NCI-H526 (cell line): Measurements from ENCODE around the gene FLRT2.

Experiments
- DNase-seq, 2 experiments: peaks; one replicate each; lab custom pipeline; 2025; lab: John Stamatoyannopoulos, UW

FLRT2 gene

DNA sequence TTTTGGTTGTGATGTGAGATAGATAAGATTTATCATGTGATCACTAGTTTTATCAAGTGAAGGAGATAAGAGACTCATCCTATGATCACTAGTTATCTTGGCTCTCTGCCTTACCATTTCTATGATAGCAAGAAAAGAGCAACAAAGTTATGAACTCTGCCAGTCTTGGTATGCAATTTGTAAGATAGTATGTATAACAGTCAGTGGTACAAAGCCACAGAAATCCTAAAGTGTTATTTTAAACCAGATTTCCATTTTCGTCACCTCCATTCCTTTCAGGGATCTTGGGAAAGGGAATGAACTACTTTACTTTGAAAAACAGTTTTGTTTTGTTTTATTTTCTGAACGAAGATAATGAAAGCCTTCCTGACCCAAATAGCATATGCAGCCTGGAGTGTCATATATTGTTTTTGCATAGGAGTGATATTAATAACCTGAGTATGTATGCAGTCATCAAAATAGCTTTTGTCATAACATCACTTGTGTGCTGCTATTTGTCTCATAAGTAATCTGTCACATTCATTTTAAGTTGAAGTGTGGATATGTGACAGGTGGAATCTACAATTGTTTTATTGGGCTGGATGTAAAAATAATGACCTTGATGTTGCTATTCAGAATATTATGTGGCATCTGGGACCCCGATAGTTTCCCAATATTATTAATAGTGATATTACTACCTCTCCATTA is 35.0 kb downstream of the FLRT2 start:
- no peak for DNase-seq

- DNase-seq: peak; percentile 40 to 65
Observed at GRCh38 chr14:85565862-85566296, 35.9 kb downstream of the FLRT2 start.

DNA sequence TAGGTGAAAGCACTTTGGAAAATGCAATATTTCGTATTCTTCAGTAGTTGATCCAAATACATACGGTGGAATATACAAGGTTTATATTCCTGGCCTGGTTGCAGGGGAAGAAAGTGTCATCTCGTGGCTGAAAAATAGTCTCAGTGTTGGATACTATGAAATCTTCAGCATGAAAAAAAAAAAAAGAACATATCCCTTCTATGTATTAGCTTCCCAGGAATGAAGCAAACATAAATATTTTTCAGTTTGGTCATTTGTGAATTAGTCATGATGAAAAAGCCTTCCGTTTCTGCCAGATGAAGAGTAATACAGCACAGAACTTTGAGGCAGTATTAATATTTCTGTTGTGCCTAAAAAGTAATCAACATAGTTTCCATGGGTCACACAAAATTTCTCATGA is 36.7 kb downstream of the FLRT2 start:
- no peak for DNase-seq

DNA sequence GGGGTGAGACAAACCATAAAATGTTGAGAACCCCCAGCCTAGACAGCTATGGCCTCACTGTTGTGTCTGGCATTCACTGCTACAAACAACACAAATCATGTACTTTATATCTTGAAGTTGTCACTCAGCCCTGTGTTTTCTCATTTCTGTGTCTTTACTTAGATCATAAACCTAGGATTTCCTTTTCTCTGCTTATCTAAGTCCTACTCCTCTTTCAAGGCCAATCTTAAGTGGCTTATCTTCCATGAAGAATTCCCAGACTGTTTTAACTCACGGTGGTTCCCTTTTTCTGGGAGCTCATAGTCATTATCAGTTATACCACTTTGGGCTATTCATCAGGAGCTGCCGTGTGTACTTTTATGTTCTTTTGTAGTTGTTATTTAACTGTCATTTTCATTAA is 42.1 kb downstream of the FLRT2 start:
- DNase-seq: no peak

DNA sequence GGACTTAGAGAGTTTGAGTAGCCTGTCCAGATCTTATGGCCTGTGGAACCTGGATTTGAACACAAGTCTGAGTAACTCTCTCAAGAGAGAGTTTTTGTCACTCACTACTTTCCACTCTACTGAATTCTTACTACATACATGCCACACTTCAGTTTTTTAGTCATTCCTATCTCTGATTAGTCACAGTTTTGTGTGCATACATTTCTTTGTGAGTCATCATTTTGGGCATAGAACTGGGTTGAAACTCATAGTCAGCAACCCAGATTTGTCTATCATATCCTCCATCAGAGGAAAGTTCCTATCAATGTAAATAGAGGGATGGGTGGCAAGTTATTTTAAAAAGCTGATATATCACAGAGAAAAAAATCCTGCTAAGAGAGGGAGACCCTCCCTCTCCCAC is 42.9 kb downstream of the FLRT2 start:
- no peak for DNase-seq

GRCh38 chr14:85573406-85573805 is 43.5 kb downstream of the FLRT2 start:
- no peak for DNase-seq

DNA sequence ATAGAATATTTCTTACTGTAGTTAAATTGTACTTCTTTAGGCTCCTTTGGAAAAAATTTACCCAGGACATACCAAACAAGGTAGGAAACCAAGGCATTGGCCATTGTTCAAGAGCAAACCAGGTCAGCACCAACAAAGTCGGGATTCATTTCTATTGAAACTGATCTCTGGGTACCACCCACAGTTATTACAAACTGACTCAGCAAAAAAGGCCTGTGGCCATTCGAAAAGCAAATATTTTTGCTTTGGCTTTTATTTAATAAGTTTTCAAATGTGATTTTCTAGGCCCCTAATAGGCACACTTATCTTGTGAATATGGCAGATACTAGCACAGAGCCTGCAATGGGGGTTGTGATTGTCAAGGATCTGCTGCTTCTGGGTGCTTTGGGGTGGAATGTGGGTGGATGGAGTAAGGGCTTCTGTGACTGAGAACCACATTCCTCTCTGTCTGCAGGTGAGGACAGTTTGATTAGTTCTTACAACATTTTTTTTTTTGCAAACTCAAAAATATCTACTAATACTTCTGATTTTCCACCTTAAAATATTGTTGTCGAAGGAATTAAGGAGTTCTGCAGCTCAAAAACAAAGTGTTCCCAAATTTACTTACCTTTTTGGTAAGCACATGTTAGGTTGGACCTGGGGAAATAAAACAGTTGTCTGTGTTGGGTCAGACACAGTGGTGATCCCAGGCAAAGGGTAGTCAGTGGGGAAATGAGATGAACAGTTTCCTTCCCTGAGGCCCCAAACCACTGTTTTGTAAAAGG is 45.1 kb downstream of the FLRT2 start:
- DNase-seq: no peak

DNA sequence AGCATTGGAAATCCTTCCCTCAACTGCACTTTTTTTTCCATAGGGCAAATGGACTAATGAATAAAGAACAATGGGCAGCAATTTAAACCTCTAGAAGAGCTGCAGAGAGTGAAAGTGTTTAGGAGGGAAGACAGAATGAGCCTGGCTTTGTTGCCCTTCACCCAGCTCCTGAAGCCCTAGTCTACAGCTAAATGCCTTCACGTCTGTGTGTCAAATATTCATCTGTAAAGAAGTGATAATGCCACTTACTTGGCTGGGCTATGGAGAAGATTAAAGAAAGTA is 45.6 kb downstream of the FLRT2 start:
- DNase-seq: no peak

- DNase-seq: no peak
Observed at GRCh38 chr14:85576218-85576617, 46.3 kb downstream of the FLRT2 start.

DNA sequence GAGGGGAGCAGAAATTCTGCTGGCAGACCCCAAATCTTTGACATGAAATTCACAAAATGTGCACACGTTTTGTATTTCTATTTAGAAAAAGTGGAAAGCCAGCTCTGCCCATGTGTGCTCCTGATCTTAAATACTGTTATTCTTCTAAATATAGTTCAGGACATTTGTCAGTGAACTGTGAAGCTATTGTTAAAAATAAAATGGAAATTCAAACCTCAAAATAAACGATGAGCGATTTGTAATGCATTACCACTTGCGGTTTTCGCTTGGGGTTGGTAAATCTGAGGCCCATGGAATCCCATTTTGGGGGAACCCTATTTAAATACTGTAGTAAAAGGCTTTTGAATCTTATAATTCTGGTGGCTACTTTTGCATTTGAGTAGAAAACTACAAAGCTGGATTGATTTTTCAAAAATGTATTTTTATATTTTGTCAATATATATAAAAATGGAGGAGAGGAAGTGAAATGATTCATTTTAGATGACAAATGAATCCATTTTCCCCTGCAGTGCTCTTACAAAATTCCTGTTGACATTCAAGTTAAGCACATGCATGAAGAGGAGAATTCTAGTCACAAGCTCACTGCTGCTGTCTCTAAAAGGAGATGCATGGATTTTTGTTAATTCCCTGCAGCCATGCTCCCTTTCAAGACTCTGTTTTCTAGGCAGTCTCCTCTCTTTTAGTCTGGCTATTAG is 47.1 kb downstream of the FLRT2 start:
- no peak for DNase-seq

DNA sequence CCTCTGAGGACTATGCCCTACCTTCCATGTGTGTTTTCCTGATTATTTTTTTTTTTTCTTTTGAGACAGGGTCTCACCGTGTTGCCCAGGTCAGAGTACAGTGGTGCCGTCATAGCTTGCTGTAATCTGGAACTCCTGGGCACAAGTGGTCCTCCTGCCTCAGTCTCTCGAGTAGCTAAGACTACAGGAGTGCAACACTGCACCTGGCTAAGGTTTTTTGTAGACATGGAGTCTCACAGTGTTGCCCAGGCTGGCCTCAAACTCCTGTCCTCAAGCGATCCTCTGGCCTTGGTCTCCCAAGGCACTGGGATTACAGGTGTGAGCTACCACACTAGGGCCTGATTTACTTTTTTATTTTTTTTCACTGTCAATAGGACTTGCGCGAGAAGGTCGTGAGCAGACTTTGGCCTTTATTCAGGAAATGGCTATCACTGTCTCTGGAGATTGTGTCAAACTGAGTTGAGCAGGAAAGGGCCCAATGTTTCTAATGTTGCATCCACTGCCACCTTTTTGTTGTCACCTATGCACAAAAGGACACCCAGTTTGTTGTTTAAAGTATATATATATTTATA is 47.7 kb downstream of the FLRT2 start:
- no peak for DNase-seq

- DNase-seq: no peak
Observed at GRCh38 chr14:85578357-85578756, 48.4 kb downstream of the FLRT2 start.

DNA sequence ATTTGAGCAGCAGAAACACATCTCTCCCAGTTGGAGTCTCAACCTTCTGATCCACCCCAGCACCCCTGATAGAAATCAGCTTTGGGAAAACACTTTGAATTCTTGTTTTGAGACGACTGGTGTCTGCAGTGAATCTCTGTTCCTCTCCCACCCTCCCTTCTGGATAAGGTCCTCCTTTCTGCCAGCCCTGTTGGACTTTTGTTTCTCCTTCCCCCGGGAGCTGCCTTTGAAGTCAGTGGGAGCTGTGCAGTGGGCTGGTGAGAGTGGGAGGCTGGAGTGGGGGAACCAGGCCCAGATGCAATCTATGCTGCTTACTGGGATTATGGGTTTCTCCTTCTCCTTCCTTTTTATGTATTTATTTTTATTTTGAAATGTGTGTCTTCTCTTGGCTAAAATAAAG is 49.0 kb downstream of the FLRT2 start:
- DNase-seq: no peak

DNA sequence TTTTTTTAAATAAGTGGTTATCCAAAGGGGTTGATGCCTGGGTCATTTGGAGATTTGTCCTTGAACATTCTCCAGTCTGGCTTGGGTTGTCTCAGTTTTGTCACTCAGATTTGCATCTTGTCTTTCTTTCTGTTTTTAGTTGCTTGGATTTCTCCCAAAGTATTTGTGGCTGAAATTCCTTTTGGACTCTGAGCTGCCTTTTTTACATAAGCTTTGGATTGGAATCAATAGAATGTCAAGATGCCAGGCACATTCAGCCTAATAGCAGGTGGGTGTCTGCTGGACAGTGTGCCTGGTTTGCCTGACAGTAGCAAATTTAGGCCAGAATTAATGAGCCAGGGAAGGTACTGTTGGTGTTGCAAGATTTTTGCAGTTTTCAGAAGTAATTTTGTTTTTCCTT is 50.0 kb downstream of the FLRT2 start:
- no peak for DNase-seq

DNA sequence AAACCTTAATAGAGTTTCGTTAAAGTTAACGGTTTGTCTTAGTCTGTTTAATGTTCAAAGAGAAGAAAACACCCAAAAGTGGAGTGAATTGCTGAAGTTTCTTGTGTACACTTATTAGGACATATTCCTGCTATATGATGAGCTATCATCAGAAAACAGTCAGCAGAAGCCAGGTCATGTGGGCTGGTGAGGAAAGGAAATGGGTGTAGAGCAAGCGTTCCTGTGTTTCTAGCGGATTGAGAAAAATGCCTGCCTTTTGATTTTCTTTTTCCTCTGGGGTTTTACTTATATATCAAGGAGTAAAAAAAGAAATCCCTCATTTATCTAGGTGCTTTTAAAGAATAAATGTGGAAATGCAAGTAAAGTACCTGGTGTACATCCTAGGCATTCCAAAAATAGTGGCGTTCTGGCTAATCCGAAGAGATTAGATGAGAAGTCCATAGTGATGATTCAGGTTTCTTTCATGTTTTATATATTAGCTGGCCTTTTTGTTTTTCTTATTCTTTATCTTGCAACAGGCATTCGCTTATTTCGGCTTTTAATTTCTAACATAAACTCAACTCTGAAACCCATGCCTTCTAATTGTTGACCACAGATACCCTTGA is 50.7 kb downstream of the FLRT2 start:
- no peak for DNase-seq

DNA sequence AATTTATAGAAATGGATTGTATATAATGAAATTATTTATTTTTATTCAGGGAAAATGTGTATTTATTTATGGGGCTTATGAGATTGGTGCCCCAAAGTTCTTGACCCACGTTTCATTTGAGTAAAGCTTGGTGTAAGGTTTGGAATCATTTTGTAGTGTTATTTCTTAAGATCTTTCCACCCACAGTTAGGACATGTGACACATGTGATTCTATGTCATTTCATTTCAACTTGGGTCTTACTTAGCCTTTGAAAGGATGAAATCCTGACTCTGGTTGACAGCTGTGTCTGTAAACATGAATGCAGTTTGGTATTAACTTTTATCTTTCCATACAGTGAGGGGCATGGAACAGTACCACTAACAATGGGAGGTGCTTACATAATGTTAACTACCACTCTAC is 51.7 kb downstream of the FLRT2 start:
- DNase-seq: no peak

- DNase-seq: no peak
Observed at GRCh38 chr14:85583380-85583779, 53.4 kb downstream of the FLRT2 start.

DNA sequence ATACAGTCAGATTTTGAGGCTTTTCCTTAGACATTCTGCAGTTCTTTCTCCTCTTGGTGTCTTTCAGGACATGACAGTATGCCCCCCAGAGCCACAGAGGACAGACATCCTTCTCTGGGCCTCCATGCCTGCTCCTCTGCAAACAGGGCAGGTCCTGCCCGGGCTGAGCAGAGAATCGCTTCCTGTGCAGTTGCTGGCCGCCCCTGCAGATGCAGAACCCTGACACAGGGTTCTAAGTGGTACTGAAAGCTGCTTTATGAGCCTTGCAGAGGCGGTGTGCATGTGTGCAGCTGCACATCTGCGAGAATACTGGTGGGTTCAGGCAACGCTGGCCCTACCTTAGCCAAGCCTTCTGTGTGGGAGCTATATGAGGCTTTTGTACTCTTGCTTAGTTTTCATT is 54.5 kb downstream of the FLRT2 start:
- DNase-seq: no peak

GRCh38 chr14:85587151-85587711 is 57.3 kb downstream of the FLRT2 start:
- DNase-seq: no peak

DNA sequence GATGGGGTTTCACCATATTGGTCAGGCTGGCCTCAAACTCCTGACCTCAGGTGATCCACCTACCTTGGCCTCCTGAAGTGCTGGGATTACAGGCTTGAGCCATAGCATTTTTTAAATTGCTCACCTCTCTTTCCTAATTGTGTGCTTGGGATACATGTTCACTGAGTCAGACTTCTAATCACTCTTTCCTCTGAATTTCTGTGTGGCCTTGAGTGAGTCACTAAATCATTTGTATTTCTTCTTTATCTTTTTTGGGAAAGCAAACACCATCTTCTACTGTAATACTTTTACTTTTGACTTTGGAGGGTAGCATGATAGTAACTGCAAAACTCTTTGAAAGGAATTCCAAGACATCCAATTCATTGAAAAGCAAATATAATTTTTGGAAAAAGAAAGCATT is 60.8 kb downstream of the FLRT2 start:
- no peak for DNase-seq

GRCh38 chr14:85594217-85594616 is 64.3 kb downstream of the FLRT2 start:
- no peak for DNase-seq

GRCh38 chr14:85595981-85596380 is 66.0 kb downstream of the FLRT2 start:
- no peak for DNase-seq
